Measurements from ENCODE around the gene RELN.

RELN gene

DNA sequence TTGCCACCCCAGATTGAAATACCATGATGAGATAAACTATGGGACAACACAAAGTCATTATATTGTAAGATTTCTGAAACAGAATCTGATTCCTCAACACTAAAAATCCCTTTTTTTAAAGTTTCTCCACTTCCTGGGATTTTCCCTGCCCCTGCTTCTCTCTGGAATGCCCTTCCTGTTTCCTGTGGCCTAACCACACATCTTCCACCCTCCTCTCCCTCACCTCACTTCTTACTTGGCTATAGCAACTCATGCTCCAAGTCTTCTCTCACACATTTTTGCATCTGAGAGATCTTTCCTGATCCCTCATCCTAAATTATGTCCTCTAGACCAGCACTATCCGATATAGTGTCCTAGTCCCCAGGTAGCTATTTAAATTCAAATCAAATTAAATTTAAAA, 4.1 kb upstream of the RELN start:
- WGBS (ENCODE audit: insufficient coverage): no CpG with 5 or more reads among the region's 1 CpG

DNA sequence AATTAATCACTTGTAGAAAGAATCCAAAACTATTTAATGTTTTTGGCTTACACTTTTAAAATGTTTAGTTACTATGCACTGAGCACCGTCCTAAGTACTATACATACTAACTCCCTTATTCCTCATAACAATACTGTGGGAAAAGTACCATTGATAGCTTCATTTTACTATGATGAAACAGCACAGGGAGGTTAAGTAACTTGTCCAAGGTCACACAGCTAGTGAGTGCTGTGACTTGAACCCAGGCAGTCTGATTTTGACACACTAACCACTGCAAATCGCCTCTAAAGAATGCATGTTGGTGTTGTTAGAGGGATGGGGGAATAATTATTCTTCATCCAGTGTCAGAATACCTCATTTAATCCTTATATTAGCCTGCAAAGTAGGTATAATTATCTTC, 1.9 kb upstream of the RELN start:
- ChIA-PET CTCF (no interaction called here), POLR2A (interaction anchor here (0.6 kb wide), 1 partner anchor 580 kb away, joined by 3 read pairs; no protein-coding TSS in a partner anchor)
- no peaks in the 10 kb centered on the region for H3K36me3 ChIP-seq (ENCODE audit: control insufficient read depth in 4 of 4, insufficient read depth in 4 of 4, low read length in 3 of 4)
- no CpG with 5 or more reads among the region's 2 CpGs for WGBS (ENCODE audit: insufficient coverage)
- H3K9me3 ChIP-seq (ENCODE audit: control extremely low read depth in 1 of 5, control insufficient read depth in 4 of 5, insufficient read depth in 2 of 5, low read depth in 1 of 5, low read length in 4 of 5): no peaks in the 10 kb centered on the region
- peaks cover 20 to 68% (median 41%) of the 10 kb centered on the region in 5 experiments for H3K27me3 ChIP-seq (replicated peaks in 2 of 5; ENCODE audit: control insufficient read depth in 4 of 5, insufficient read depth in 5 of 5, low read length in 4 of 5)
- DNase-seq: no peak
- H3K4me3 ChIP-seq (ENCODE audit: control insufficient read depth in 1 of 7, extremely low read depth in 1 of 7, insufficient read depth in 4 of 7, low read depth in 2 of 7, low read length in 6 of 7): no peak overlapping the region
- no peak overlapping the region for H3K27ac ChIP-seq (ENCODE audit: insufficient read depth in 1 of 2, low read depth in 1 of 2, low read length in 2 of 2, poor library complexity in 1 of 2, severe bottlenecking in 2 of 2)
- peaks cover 0 to 17% (median 11%) of the 10 kb centered on the region in 4 experiments for H3K4me1 ChIP-seq (ENCODE audit: control extremely low read depth in 1 of 4, control insufficient read depth in 4 of 4, insufficient read depth in 4 of 4, low read length in 3 of 4)

More for the DNA sequence above, 4.1 kb upstream of the RELN start:
- Histone ChIP-seq H3K27me3 (replicated peaks in 2 of 5; ENCODE audit: control insufficient read depth in 4 of 5, insufficient read depth in 5 of 5, low read length in 4 of 5) (peaks cover 13 to 47% (median 32%) of the 10 kb centered on the region in 5 experiments), H3K9me3 (ENCODE audit: control extremely low read depth in 1 of 5, control insufficient read depth in 4 of 5, insufficient read depth in 2 of 5, low read depth in 1 of 5, low read length in 4 of 5) (no peaks in the 10 kb centered on the region), H3K4me1 (ENCODE audit: control extremely low read depth in 1 of 4, control insufficient read depth in 4 of 4, insufficient read depth in 4 of 4, low read length in 3 of 4) (peaks cover 0 to 16% (median 11%) of the 10 kb centered on the region in 4 experiments), H3K4me3 (ENCODE audit: control insufficient read depth in 1 of 7, extremely low read depth in 1 of 7, insufficient read depth in 4 of 7, low read depth in 2 of 7, low read length in 6 of 7) (no peak overlapping the region), H3K27ac (ENCODE audit: insufficient read depth in 1 of 2, low read depth in 1 of 2, low read length in 2 of 2, poor library complexity in 1 of 2, severe bottlenecking in 2 of 2) (no peak overlapping the region), H3K36me3 (ENCODE audit: control insufficient read depth in 4 of 4, insufficient read depth in 4 of 4, low read length in 3 of 4) (no peaks in the 10 kb centered on the region)
- DNase-seq: no peak
- CTCF ChIA-PET: no interaction called here
- POLR2A ChIA-PET: no interaction called here

DNA sequence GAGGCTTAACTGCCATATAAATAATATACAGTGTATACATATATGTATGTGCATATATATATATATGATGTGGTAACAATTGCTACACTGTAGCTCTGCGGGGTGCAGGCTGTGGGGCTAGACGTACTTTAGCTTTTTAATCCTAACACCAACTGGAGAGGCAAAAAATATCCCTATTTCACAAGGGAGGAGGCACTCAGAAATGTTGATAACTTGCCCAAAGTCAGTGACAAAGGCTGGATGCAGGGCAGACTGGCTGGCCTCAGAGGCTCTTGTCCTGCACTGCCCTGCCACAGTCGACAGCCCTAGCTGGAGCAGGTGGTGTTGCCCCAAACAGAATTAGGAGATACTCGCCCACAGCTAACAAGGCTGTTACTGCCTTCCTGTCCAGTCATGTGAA, 1.5 kb upstream of the RELN start:
- CTCF ChIA-PET: no interaction called here
- Histone ChIP-seq H3K27me3 (replicated peaks in 2 of 5; ENCODE audit: control insufficient read depth in 4 of 5, insufficient read depth in 5 of 5, low read length in 4 of 5) (peaks cover 20 to 68% (median 43%) of the 10 kb centered on the region in 5 experiments), H3K4me3 (ENCODE audit: control insufficient read depth in 1 of 7, extremely low read depth in 1 of 7, insufficient read depth in 4 of 7, low read depth in 2 of 7, low read length in 6 of 7) (no peak overlapping the region), H3K36me3 (ENCODE audit: control insufficient read depth in 4 of 4, insufficient read depth in 4 of 4, low read length in 3 of 4) (no peaks in the 10 kb centered on the region), H3K9me3 (ENCODE audit: control extremely low read depth in 1 of 5, control insufficient read depth in 4 of 5, insufficient read depth in 2 of 5, low read depth in 1 of 5, low read length in 4 of 5) (no peaks in the 10 kb centered on the region), H3K4me1 (ENCODE audit: control extremely low read depth in 1 of 4, control insufficient read depth in 4 of 4, insufficient read depth in 4 of 4, low read length in 3 of 4) (peaks cover 0 to 17% (median 11%) of the 10 kb centered on the region in 4 experiments), H3K27ac (ENCODE audit: insufficient read depth in 1 of 2, low read depth in 1 of 2, low read length in 2 of 2, poor library complexity in 1 of 2, severe bottlenecking in 2 of 2) (no peak overlapping the region)
- POLR2A ChIA-PET: no interaction called here
- 29% methylated on average over 2 of the region's 4 CpGs for WGBS (ENCODE audit: insufficient coverage)
- DNase-seq: no peak

DNA sequence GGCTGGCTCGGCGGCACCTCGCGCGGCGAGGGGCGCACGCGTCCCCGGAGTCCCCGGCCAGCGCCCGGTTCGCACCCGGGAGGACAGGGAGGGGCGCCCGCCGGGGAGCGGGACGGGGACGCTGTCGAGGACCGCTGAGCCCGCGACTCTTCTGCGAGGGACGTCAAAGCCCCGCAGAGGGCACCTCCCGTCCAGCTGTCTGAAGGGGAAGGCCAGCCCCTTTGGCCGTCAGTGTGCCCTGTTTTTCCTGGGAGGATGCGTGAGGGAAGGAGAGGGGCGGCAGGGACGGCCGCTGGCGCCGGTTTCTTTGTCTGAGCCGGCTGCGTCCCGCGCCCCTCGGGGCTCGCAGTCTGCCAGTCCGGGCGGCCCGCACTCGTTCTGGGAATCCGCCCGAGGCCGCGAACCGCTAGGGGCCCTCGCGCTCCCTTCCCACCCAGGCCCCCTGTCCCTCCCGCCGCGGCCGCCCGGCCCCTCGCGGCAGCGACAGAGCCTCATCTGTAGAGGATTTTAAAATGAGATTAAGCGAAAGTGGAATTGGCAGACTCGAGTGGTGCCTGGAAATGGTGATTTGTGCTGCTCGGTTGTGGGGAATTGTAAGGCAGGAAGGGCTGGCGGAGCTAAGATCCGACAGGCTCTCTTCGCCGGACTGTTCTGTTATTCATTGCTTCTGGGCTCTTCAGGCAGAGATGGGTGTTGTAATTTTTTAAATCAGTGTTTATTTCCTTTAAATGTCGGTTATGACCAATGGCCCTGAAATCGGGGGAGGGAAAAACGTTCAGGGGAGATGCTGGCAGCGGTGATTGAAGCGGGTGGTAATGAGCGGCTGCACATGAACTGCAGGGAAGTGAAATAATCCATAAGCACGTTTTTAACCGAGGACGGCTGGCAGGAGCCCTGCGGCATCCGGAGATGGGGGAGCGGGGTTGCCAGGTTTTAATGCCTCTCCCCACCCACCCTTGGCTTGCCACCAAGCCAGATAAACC, 618 bp upstream of the RELN start:
- ChIA-PET CTCF (interaction anchor here (1.0 kb wide), 1 partner anchor 23 kb away, joined by 3 read pairs; no protein-coding TSS in a partner anchor), POLR2A (no interaction called here)
- Histone ChIP-seq H3K4me1 (ENCODE audit: control extremely low read depth in 1 of 4, control insufficient read depth in 4 of 4, insufficient read depth in 4 of 4, low read length in 3 of 4) (peaks cover 0 to 17% (median 11%) of the 10 kb centered on the region in 4 experiments), H3K36me3 (ENCODE audit: control insufficient read depth in 4 of 4, insufficient read depth in 4 of 4, low read length in 3 of 4) (no peaks in the 10 kb centered on the region), H3K27me3 (replicated peaks in 2 of 5; ENCODE audit: control insufficient read depth in 4 of 5, insufficient read depth in 5 of 5, low read length in 4 of 5) (peaks cover 20 to 74% (median 49%) of the 10 kb centered on the region in 5 experiments), H3K9me3 (ENCODE audit: control extremely low read depth in 1 of 5, control insufficient read depth in 4 of 5, insufficient read depth in 2 of 5, low read depth in 1 of 5, low read length in 4 of 5) (no peaks in the 10 kb centered on the region), H3K27ac (ENCODE audit: insufficient read depth in 1 of 2, low read depth in 1 of 2, low read length in 2 of 2, poor library complexity in 1 of 2, severe bottlenecking in 2 of 2) (no peak overlapping the region), H3K4me3 (ENCODE audit: control insufficient read depth in 1 of 7, extremely low read depth in 1 of 7, insufficient read depth in 4 of 7, low read depth in 2 of 7, low read length in 6 of 7) (peak overlapping the region in 6 of 7 experiments; percentile 25 to 72 (median 44))
- under 1% methylated on average over 58 of the region's 80 CpGs for WGBS (ENCODE audit: insufficient coverage)
- DNase-seq: peak; percentile 9 to 42 (median 36)

DNA sequence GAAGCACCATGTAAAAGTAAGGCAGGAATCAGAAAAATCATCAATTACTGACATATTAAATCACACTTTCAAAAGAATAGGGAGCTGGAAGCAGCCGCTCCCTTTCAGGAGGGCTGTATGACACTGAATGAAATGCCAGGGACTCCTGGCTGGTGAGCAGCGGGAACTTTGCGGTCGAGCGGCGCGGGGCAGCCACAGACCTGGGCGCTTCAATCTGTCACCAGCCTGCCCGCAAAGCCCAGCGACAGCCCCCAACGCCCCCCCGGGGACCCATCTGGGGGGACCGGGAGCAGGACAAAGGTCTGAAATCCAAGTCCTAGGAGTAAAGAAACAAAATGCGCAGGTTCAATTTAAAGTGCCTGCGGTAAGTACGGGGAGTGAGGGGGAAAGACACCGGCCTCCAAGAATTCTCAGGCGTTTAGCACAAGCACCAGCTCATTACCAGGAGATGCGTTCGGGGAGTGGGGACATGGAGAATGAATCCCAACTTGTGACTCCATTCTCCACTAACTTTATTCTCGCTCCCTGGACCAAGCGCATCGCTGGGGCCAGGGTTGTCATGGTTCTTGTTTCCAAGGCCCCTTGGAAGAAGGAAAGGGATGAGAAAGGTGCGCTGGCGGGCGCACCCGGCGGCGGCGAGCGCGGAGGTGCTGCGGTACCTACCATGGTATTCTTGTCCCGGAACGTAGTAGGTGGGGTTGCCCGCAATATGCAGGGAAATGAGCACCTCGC, 824 bp downstream of the RELN start:
- H3K27me3 ChIP-seq (replicated peaks in 2 of 5; ENCODE audit: control insufficient read depth in 4 of 5, insufficient read depth in 5 of 5, low read length in 4 of 5): peaks cover 20 to 73% (median 46%) of the 10 kb centered on the region in 5 experiments
- ChIA-PET POLR2A (no interaction called here), CTCF (no interaction called here)
- peaks cover 0 to 17% (median 11%) of the 10 kb centered on the region in 4 experiments for H3K4me1 ChIP-seq (ENCODE audit: control extremely low read depth in 1 of 4, control insufficient read depth in 4 of 4, insufficient read depth in 4 of 4, low read length in 3 of 4)
- DNase-seq: peak in 2 of 3 donors; percentile 8 to 10
- WGBS (ENCODE audit: insufficient coverage): 4% methylated on average over 16 of the region's 37 CpGs
- H3K9me3 ChIP-seq (ENCODE audit: control extremely low read depth in 1 of 5, control insufficient read depth in 4 of 5, insufficient read depth in 2 of 5, low read depth in 1 of 5, low read length in 4 of 5): no peaks in the 10 kb centered on the region
- H3K4me3 ChIP-seq (ENCODE audit: control insufficient read depth in 1 of 7, extremely low read depth in 1 of 7, insufficient read depth in 4 of 7, low read depth in 2 of 7, low read length in 6 of 7): peak overlapping the region in 2 of 7 experiments; percentile 1 to 48
- H3K27ac ChIP-seq (ENCODE audit: insufficient read depth in 1 of 2, low read depth in 1 of 2, low read length in 2 of 2, poor library complexity in 1 of 2, severe bottlenecking in 2 of 2): no peak overlapping the region
- no peaks in the 10 kb centered on the region for H3K36me3 ChIP-seq (ENCODE audit: control insufficient read depth in 4 of 4, insufficient read depth in 4 of 4, low read length in 3 of 4)

DNA sequence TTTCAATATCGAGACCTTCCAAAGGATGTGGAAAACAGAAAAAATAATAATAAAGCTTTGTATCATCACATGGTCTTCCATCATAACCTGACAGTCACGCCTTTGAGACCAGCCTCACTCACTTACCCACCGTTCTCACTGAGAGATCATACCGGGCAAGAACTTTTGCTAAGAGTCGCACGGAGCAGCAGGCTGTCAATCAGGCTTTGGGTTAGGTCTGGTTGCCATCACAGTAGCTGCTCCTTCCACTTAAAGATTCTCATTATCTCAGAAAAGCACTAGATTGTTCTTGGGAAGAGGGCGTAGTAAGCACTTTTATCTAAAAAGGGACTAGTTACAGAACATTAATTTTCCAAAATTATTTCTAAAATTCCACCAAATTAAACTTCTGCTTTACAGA, 2.0 kb downstream of the RELN start:
- CTCF ChIA-PET: no interaction called here
- no peak for DNase-seq
- POLR2A ChIA-PET: no interaction called here
- Histone ChIP-seq H3K4me3 (ENCODE audit: control insufficient read depth in 1 of 7, extremely low read depth in 1 of 7, insufficient read depth in 4 of 7, low read depth in 2 of 7, low read length in 6 of 7) (no peak overlapping the region), H3K36me3 (ENCODE audit: control insufficient read depth in 4 of 4, insufficient read depth in 4 of 4, low read length in 3 of 4) (no peaks in the 10 kb centered on the region), H3K9me3 (ENCODE audit: control extremely low read depth in 1 of 5, control insufficient read depth in 4 of 5, insufficient read depth in 2 of 5, low read depth in 1 of 5, low read length in 4 of 5) (no peaks in the 10 kb centered on the region), H3K27me3 (replicated peaks in 2 of 5; ENCODE audit: control insufficient read depth in 4 of 5, insufficient read depth in 5 of 5, low read length in 4 of 5) (peaks cover 20 to 74% (median 45%) of the 10 kb centered on the region in 5 experiments), H3K4me1 (ENCODE audit: control extremely low read depth in 1 of 4, control insufficient read depth in 4 of 4, insufficient read depth in 4 of 4, low read length in 3 of 4) (peaks cover 0 to 17% (median 11%) of the 10 kb centered on the region in 4 experiments), H3K27ac (ENCODE audit: insufficient read depth in 1 of 2, low read depth in 1 of 2, low read length in 2 of 2, poor library complexity in 1 of 2, severe bottlenecking in 2 of 2) (no peak overlapping the region)
- WGBS (ENCODE audit: insufficient coverage): 51% methylated on average over 5 of the region's 7 CpGs
